Measurements from ENCODE around the gene IGSF21. TPM values are rescaled to one million over a fixed set of nuclear protein-coding genes. Genes with fewer than 3 reads are reported as not detected.
A peak's percentile ranks its signal among the peaks of the same experiment; 100 is the strongest.

Gene IGSF21
- total RNA-seq, 1 donor from 2014 or later, result 4.4 TPM

- no peak for DNase-seq (ENCODE audit: low spot score)
- peaks cover 5% of the 10 kb centered on the region for H3K27me3 Mint-ChIP-seq (ENCODE audit: unreplicated experiment)
- peaks cover 24% of the 10 kb centered on the region for H3K4me1 Mint-ChIP-seq (ENCODE audit: unreplicated experiment)
- peaks cover 2% of the 10 kb centered on the region for H3K36me3 Mint-ChIP-seq (ENCODE audit: low read depth, unreplicated experiment)
- H3K27ac Mint-ChIP-seq (ENCODE audit: unreplicated experiment), result no peak overlapping the region
- TF ChIP-seq CTCF (IDR thresholded peaks at IDR 0.05; ENCODE audit: unreplicated experiment), result no peak
- H3K4me3 Mint-ChIP-seq (ENCODE audit: unreplicated experiment), result no peak overlapping the region
- no peaks in the 10 kb centered on the region for H3K9me3 Mint-ChIP-seq (ENCODE audit: unreplicated experiment)
These were observed 93.3 kb downstream of the IGSF21 start for GRCh38 chr1:18200918-18201317.

GRCh38 chr1:18201997-18202719 lies 94.6 kb downstream of the IGSF21 start:
- no peak for DNase-seq (ENCODE audit: low spot score)
- H3K36me3 Mint-ChIP-seq (ENCODE audit: low read depth, unreplicated experiment), result peaks cover 4% of the 10 kb centered on the region
- no peak for TF ChIP-seq CTCF (IDR thresholded peaks at IDR 0.05; ENCODE audit: unreplicated experiment)
- H3K4me3 Mint-ChIP-seq (ENCODE audit: unreplicated experiment), result no peak overlapping the region
- no peaks in the 10 kb centered on the region for H3K9me3 Mint-ChIP-seq (ENCODE audit: unreplicated experiment)
- no peak overlapping the region for H3K27ac Mint-ChIP-seq (ENCODE audit: unreplicated experiment)
- H3K4me1 Mint-ChIP-seq (ENCODE audit: unreplicated experiment), result peaks cover 27% of the 10 kb centered on the region
- H3K27me3 Mint-ChIP-seq (ENCODE audit: unreplicated experiment), result peaks cover 5% of the 10 kb centered on the region

- Mint-ChIP-seq H3K27ac (ENCODE audit: unreplicated experiment) (no peak overlapping the region), H3K36me3 (ENCODE audit: low read depth, unreplicated experiment) (peaks cover 4% of the 10 kb centered on the region), H3K4me3 (ENCODE audit: unreplicated experiment) (no peak overlapping the region), H3K9me3 (ENCODE audit: unreplicated experiment) (no peaks in the 10 kb centered on the region), H3K27me3 (ENCODE audit: unreplicated experiment) (peaks cover 5% of the 10 kb centered on the region), H3K4me1 (ENCODE audit: unreplicated experiment) (peaks cover 31% of the 10 kb centered on the region)
- TF ChIP-seq CTCF (IDR thresholded peaks at IDR 0.05; ENCODE audit: unreplicated experiment), result no peak
- DNase-seq (ENCODE audit: low spot score), result no peak
These were observed 96.0 kb downstream of the IGSF21 start for GRCh38 chr1:18203645-18204044.

GRCh38 chr1:18204575-18204974 lies 97.0 kb downstream of the IGSF21 start:
- no peaks in the 10 kb centered on the region for H3K9me3 Mint-ChIP-seq (ENCODE audit: unreplicated experiment)
- peaks cover 35% of the 10 kb centered on the region for H3K4me1 Mint-ChIP-seq (ENCODE audit: unreplicated experiment)
- H3K36me3 Mint-ChIP-seq (ENCODE audit: low read depth, unreplicated experiment), result peaks cover 4% of the 10 kb centered on the region
- peak overlapping the region; percentile 91 for H3K27ac Mint-ChIP-seq (ENCODE audit: unreplicated experiment)
- no peak for TF ChIP-seq CTCF (IDR thresholded peaks at IDR 0.05; ENCODE audit: unreplicated experiment)
- peaks cover 5% of the 10 kb centered on the region for H3K27me3 Mint-ChIP-seq (ENCODE audit: unreplicated experiment)
- DNase-seq (ENCODE audit: low spot score), result peak; percentile 23
- H3K4me3 Mint-ChIP-seq (ENCODE audit: unreplicated experiment), result no peak overlapping the region

GRCh38 chr1:18205319-18205718 lies 97.7 kb downstream of the IGSF21 start:
- TF ChIP-seq CTCF (IDR thresholded peaks at IDR 0.05; ENCODE audit: unreplicated experiment), result no peak
- Mint-ChIP-seq H3K4me1 (ENCODE audit: unreplicated experiment) (peaks cover 31% of the 10 kb centered on the region), H3K36me3 (ENCODE audit: low read depth, unreplicated experiment) (peaks cover 4% of the 10 kb centered on the region), H3K27me3 (ENCODE audit: unreplicated experiment) (peaks cover 5% of the 10 kb centered on the region), H3K27ac (ENCODE audit: unreplicated experiment) (peak overlapping the region; percentile 91), H3K4me3 (ENCODE audit: unreplicated experiment) (no peak overlapping the region), H3K9me3 (ENCODE audit: unreplicated experiment) (no peaks in the 10 kb centered on the region)
- DNase-seq (ENCODE audit: low spot score), result peak; percentile 24
